NCI-H1694 (cell line): ENCODE data around the gene GTF3C1.

Source experiments
- DNase-seq: peaks from one replicate; lab custom pipeline; 2025; lab: John Stamatoyannopoulos, UW

Gene GTF3C1

DNA sequence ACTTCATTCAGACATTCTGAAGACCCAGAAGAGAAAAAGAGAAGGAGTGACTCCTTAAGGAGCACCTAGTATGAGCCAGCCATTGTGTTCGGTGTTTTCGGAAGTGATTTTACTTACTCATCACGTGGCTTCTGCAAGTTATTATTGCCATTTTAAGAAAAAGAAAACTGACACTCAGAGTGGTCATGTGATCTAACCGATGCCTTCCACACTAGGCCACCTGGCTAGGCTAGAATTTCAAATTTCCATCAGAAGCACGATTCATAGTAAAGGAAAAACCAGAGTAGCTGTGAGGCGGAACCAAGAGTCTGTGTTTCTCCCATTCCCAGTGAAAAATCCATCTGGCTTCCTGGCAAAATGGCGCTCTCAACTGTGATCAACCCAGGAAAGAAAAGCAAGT, 32.0 kb downstream of the GTF3C1 start:
- no peak for DNase-seq

GRCh38 chr16:27516365-27516764, 33.3 kb downstream of the GTF3C1 start:
- DNase-seq: no peak

- DNase-seq: peak; percentile 5
These were observed 33.8 kb downstream of the GTF3C1 start for GRCh38 chr16:27515874-27516353.

- no peak for DNase-seq
These were observed 34.9 kb downstream of the GTF3C1 start for GRCh38 chr16:27514806-27515205.

DNA sequence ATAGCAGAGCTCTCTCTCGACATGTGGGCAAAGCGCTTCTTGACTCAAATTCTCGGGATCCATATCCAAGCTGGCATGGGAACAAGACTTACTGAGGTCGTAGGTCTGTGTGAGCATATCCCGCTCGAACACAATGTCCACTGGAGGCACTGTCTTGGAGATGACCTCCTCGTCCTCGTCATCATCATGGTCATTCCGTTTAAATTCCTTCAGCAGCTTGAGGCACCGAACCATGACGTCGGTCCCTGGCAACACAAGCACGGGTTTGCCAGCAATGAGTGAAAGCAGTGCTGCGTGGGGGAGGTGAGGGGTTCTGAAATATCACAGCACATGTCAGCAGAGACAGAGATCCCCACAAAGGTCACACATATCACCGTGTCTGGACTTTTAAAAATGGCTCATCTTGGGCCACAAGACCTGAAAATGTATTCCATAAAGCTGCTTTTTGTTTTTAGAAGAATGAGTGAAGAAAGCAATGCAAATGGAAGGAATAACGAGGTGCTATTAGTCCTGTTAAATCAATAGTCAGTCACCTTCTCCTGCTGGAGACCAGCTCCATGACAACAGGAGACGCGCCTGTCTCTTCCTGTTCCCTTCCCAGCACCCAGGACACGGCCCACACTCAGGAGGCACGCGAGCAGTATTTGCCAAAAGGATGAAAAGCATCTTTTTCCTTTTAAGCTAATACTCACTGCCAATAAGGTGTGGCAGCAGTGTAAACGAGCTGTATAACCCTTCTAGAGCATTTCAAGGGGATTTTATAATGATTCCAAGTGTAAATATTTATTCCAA, 37.9 kb downstream of the GTF3C1 start:
- DNase-seq: no peak

DNA sequence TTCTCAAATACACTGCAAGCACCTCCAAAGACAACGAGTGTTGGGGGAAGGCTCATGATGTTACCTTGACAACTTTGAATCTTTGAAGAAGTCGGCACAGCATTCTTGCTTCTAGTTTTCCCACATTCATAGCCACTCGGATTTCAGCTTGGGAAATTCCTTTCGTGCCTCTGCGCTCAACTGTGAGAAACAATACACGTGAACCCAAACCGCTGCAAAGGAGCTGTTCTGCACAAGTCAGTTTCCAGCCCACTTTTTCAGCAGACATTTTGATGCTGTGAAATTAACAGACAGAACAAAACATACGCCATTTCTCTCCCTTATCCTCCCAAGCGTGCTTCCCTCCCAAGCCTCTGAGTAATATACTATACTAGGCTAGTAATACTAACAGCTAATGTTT, 41.2 kb downstream of the GTF3C1 start:
- no peak for DNase-seq

- no peak for DNase-seq
These were observed 42.9 kb downstream of the GTF3C1 start for GRCh38 chr16:27506771-27507170.

GRCh38 chr16:27505297-27506236, 44.1 kb downstream of the GTF3C1 start:
- no peak for DNase-seq

DNA sequence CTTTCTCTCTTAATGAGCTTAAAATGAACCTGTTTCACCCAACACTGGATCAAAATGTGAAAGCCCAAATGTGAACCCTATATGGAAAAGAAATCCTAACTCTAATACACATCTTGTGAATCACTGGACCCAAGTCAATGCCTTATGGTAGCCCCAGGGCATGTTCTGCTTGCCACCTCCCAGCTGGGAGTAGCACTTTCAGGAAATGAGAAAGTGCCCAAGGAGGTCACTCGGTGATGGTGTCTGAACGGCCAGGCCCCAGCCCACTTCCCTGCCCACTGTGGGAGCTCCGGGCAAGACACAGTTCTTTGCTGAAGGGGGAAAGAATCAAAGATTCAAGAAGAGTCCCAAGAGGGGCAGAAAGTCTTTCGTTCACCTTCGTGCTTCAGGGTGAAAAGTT, 46.1 kb downstream of the GTF3C1 start:
- DNase-seq: no peak

- no peak for DNase-seq
These were observed 48.9 kb downstream of the GTF3C1 start for GRCh38 chr16:27500801-27501200.

GRCh38 chr16:27499659-27500055, 50.1 kb downstream of the GTF3C1 start:
- no peak for DNase-seq

DNA sequence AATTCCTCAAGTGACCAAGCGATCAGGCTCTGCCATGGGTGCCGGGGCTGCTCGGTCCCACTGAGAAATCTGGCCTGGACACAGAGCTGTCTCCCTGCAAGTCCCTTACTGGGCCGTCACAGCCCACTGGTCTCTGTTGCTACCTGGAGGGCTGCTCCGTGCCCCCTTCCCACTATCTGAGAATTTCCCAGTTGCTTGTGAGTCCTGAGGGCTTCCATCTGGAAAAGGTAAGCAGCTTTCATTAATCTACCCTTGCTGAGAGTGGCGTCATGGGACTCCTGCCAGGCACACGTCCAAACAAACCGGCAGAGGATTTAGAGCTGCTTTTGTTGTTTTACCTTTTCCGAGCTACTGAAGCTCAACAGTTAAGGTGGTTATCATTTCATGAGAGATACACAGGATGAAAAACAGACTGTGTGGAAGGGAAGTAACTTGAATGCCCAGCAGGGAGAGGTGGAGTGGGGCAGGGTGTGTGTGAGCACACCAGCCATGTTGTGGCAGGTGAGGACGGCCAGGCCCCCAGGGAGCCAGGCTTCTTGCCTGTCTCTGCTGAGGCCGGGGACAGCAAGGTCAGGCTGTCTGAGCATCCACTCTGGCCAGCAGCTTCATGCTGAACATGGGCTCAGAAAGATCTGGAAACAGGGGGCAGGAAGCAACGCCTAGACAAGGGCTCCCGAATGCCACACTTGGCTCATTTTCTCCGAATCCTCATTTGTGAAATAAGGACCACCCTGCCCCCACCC, 50.6 kb downstream of the GTF3C1 start:
- no peak for DNase-seq

GRCh38 chr16:27498031-27498825, 51.5 kb downstream of the GTF3C1 start:
- DNase-seq: no peak

GRCh38 chr16:27495191-27495590, 54.5 kb downstream of the GTF3C1 start:
- DNase-seq: peak; percentile 13

GRCh38 chr16:27492588-27492979, 57.1 kb downstream of the GTF3C1 start:
- no peak for DNase-seq

DNA sequence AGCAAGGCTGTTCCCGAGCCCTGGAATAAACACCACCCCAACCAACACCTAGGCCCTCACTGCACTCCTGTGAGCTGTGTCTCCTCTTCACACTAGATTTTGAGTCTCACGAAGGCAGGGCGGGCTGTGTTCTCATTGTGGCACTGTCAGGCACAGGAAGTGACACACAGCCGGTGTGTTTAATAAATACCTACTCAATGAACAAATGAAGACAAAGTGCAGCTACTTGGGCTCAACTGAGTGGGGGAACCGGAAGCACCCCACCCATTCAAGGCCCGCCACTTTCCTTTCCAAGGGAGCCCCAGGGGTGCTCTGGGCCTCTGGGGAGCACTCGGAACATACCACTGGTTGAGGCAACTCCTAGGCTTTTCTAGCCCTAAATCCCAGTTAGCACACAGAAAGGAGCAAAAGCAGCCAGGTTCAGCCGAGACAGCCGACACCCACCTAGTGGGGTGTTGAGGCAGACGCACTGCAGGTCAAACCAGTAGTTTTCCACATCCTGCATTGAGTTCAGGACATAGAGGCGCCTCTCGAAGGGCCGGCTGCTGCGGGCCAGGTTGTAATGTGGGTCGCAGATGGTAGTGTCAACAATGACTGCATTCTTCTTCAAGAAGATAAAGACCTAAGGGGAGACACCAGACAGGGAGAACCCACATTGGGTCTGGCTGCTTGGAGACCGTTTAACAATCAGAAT, 57.7 kb downstream of the GTF3C1 start:
- DNase-seq: no peak

DNA sequence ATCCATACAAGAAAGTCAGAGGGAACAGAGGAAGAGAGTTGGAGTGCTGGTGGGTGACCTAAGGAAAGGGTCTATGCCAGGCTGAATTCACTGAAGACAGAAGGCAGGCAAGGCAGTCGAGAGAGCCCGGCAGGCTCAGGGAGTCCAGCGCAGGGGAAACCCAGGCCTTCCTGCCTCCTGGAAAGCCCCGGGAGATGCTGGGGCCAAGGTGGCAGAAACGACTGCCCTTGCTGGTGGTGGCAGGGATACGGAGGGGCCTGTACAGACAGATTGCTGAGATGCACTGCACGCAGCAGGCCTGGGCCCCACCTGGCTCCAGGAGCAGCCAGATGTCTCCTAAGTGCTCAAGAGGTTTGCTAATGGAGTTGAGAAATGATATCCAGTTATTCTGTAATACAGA, 59.8 kb downstream of the GTF3C1 start:
- no peak for DNase-seq

DNA sequence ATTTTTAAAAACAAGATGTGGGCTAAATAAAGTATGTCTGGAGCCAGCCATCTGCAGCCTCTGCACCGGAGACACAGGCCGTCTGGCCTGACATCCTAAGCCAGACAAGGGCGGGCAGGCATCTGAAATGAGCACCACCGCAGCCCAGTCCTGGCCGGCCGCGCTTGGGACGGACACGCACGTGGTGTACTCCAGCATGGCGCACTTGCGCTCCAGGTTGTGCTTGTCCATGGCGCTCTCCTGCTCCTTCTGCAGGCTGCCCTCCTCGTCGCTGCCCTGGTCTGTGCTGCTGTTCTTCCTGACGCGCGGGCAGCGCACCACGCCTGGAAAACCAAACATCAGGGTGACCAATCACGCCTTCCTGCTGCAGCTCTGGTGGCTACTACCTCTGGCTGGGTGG, 60.3 kb downstream of the GTF3C1 start:
- DNase-seq: no peak

- no peak for DNase-seq
These were observed 63.0 kb downstream of the GTF3C1 start for GRCh38 chr16:27486760-27487159.

DNA sequence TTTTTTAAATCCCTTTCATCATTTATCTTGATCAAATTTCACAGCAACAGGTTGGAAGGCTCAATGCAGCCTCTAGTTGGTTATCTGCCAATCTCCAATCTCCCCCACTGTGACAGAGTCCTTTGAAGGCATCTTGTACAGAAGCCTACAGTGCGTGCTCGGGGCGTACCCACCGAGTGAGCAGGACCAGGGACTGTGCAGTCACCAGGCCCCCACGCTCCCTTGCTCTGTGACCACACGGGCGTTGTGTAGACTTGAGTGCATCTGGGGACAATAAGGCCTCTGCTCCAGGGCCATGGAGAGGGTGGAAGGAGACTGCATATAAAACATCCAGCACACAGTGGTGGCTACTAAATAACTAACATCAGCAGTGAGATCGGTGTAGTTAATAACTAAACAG, 63.4 kb downstream of the GTF3C1 start:
- DNase-seq: no peak

DNA sequence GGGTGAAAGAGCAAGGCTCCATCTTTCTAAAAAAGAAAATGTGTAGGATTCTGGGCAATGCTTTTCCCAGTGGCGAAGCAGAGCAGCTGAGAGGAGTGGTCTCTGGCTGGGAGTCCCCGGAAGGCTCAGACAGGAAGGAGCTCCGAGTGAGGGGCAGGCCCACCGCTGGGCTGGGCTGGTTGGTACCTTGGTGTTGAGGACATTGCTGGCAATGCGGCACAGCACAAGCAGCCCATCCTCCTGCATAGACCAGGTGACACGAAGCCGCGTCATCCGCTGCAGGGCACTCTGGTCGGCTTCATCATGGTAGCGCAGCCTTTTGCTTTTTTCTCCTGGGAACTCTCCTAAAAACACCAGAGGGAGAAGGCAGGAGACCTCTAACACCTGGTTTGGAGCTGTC, 63.9 kb downstream of the GTF3C1 start:
- DNase-seq: no peak
